HUES48 (cell line): Measurements from ENCODE around the gene ZNF526.

Experiments
- H3K27ac ChIP-seq: one replicate; pipeline ENCODE4 v1.7.0; 2013; ENCODE audit warnings: low read depth, low read length, inconsistent platforms
- H3K27me3 ChIP-seq: 2 replicates; pipeline ENCODE4 v1.6.1; 2013; ENCODE audit warnings: mild to moderate bottlenecking, low read length; ENCODE audit not compliant: control insufficient read depth, insufficient read depth
- H3K36me3 ChIP-seq: 2 replicates; pipeline ENCODE4 v1.6.1; 2013; ENCODE audit warnings: low read length; ENCODE audit not compliant: control insufficient read depth, insufficient read depth
- H3K4me1 ChIP-seq: 2 replicates; pipeline ENCODE4 v1.6.1; 2013; ENCODE audit warnings: mild to moderate bottlenecking, low read length; ENCODE audit not compliant: control insufficient read depth, insufficient read depth
- H3K4me3 ChIP-seq: 2 replicates; pipeline ENCODE4 v1.5.1; 2013; ENCODE audit warnings: mild to moderate bottlenecking, low read depth, low read length
- H3K9ac ChIP-seq: 2 replicates; pipeline ENCODE4 v1.6.1; 2013; ENCODE audit warnings: mild to moderate bottlenecking, low read depth, low read length, moderate library complexity
- H3K9me3 ChIP-seq: 2 replicates; pipeline ENCODE4 v1.6.1; 2013; ENCODE audit warnings: low read length; ENCODE audit not compliant: control insufficient read depth, insufficient read depth

Gene ZNF526

GRCh38 chr19:42219812-42220750 lies at the start of gene ZNF526:
TSS of gene ZNF526 (plus strand) at chr19:42220312. CDS start at chr19:42224404, 4,092 bp downstream.
- peak within 1 kb of the TSS; percentile 83 for H3K27ac ChIP-seq
- peak within 1 kb of the TSS; percentile 88 for H3K4me3 ChIP-seq
- H3K4me1 ChIP-seq, result peaks cover 20% of the 10 kb centered on the region
- peak within 1 kb of the TSS; percentile 44 for H3K9ac ChIP-seq
- no peaks in the 10 kb centered on the region for H3K27me3 ChIP-seq
- H3K9me3 ChIP-seq, result no peaks in the 10 kb centered on the region
- H3K36me3 ChIP-seq, result peaks cover 27% of the 10 kb centered on the region

- Histone ChIP-seq H3K9me3 (no peaks in the 10 kb centered on the region), H3K9ac (no peak overlapping the region), H3K4me3 (no peak overlapping the region), H3K36me3 (no peaks in the 10 kb centered on the region), H3K4me1 (0 out of 2 replicates have a peak, but pooled peaks cover 2% of the 10 kb centered on the region), H3K27ac (no peak overlapping the region), H3K27me3 (peaks cover 34% of the 10 kb centered on the region)
Measured at GRCh38 chr19:42170715-42171114, 49.4 kb upstream of the ZNF526 start.

GRCh38 chr19:42172261-42172660 lies 47.9 kb upstream of the ZNF526 start:
- Histone ChIP-seq H3K4me1 (0 out of 2 replicates have a peak, but pooled peaks cover 5% of the 10 kb centered on the region), H3K27ac (no peak overlapping the region), H3K36me3 (no peaks in the 10 kb centered on the region), H3K27me3 (peaks cover 47% of the 10 kb centered on the region), H3K9ac (no peak overlapping the region), H3K9me3 (no peaks in the 10 kb centered on the region), H3K4me3 (no peak overlapping the region)

- Histone ChIP-seq H3K36me3 (no peaks in the 10 kb centered on the region), H3K9me3 (no peaks in the 10 kb centered on the region), H3K9ac (no peak overlapping the region), H3K4me1 (0 out of 2 replicates have a peak, but pooled peaks cover 5% of the 10 kb centered on the region), H3K4me3 (no peak overlapping the region), H3K27me3 (peaks cover 57% of the 10 kb centered on the region), H3K27ac (no peak overlapping the region)
Measured at GRCh38 chr19:42173695-42174094, 46.4 kb upstream of the ZNF526 start.

- Histone ChIP-seq H3K4me3 (no peak overlapping the region), H3K9me3 (no peaks in the 10 kb centered on the region), H3K27ac (no peak overlapping the region), H3K36me3 (no peaks in the 10 kb centered on the region), H3K27me3 (peaks cover 62% of the 10 kb centered on the region), H3K4me1 (0 out of 2 replicates have a peak, but pooled peaks cover 5% of the 10 kb centered on the region), H3K9ac (no peak overlapping the region)
Measured at GRCh38 chr19:42174188-42174587, 45.9 kb upstream of the ZNF526 start.

GRCh38 chr19:42174958-42175734 lies 45.0 kb upstream of the ZNF526 start:
- Histone ChIP-seq H3K4me1 (0 out of 2 replicates have a peak, but pooled peaks cover 5% of the 10 kb centered on the region), H3K27me3 (peaks cover 72% of the 10 kb centered on the region), H3K27ac (no peak overlapping the region), H3K4me3 (peak overlapping the region; percentile 54; the same call in 1 of the 2 replicates), H3K9me3 (no peaks in the 10 kb centered on the region), H3K9ac (no peak overlapping the region), H3K36me3 (no peaks in the 10 kb centered on the region)

- Histone ChIP-seq H3K9ac (no peak overlapping the region), H3K4me1 (0 out of 2 replicates have a peak, but pooled peaks cover 5% of the 10 kb centered on the region), H3K27ac (no peak overlapping the region), H3K4me3 (peak overlapping the region; percentile 54), H3K27me3 (peaks cover 81% of the 10 kb centered on the region), H3K9me3 (no peaks in the 10 kb centered on the region), H3K36me3 (no peaks in the 10 kb centered on the region)
Measured at GRCh38 chr19:42175952-42176648, 44.0 kb upstream of the ZNF526 start.

- H3K27me3 ChIP-seq, result peaks cover 83% of the 10 kb centered on the region
- H3K4me3 ChIP-seq, result peak overlapping the region; percentile 54
- H3K36me3 ChIP-seq, result no peaks in the 10 kb centered on the region
- no peak overlapping the region for H3K9ac ChIP-seq
- H3K27ac ChIP-seq, result no peak overlapping the region
- 0 out of 2 replicates have a peak, but pooled peaks cover 5% of the 10 kb centered on the region for H3K4me1 ChIP-seq
- no peaks in the 10 kb centered on the region for H3K9me3 ChIP-seq
Measured at GRCh38 chr19:42176649-42176989, 43.5 kb upstream of the ZNF526 start.

GRCh38 chr19:42176990-42177685 lies 43.0 kb upstream of the ZNF526 start:
- Histone ChIP-seq H3K4me1 (0 out of 2 replicates have a peak, but pooled peaks cover 5% of the 10 kb centered on the region), H3K9ac (no peak overlapping the region), H3K27me3 (peaks cover 83% of the 10 kb centered on the region), H3K4me3 (peak overlapping the region; percentile 54), H3K9me3 (no peaks in the 10 kb centered on the region), H3K36me3 (no peaks in the 10 kb centered on the region), H3K27ac (no peak overlapping the region)

GRCh38 chr19:42177686-42178019 lies 42.5 kb upstream of the ZNF526 start:
- Histone ChIP-seq H3K9ac (no peak overlapping the region), H3K27ac (no peak overlapping the region), H3K36me3 (no peaks in the 10 kb centered on the region), H3K9me3 (no peaks in the 10 kb centered on the region), H3K27me3 (peaks cover 83% of the 10 kb centered on the region), H3K4me1 (0 out of 2 replicates have a peak, but pooled peaks cover 5% of the 10 kb centered on the region), H3K4me3 (peak overlapping the region; percentile 49)
